H9 (cell line): ENCODE measurements around the gene RSL1D1. TPM values are rescaled to one million over a fixed set of nuclear protein-coding genes. Genes with fewer than 3 reads are reported as not detected.

Experiments
- DNase-seq: peaks from one replicate; pipeline ENCODE4 v3.0.0-alpha.2; 2017
- H2AFZ ChIP-seq: one replicate; pipeline ENCODE4 v1.6.1; 2013; ENCODE audit warnings: mild to moderate bottlenecking, low read length, control low read depth, moderate library complexity
- H2AK5ac ChIP-seq: 2 replicates; pipeline ENCODE4 v1.6.1; 2013; ENCODE audit warnings: low read length, control low read depth, mixed read lengths; ENCODE audit not compliant: insufficient read length
- H2BK120ac ChIP-seq: one replicate; pipeline ENCODE4 v1.6.1; 2013; ENCODE audit warnings: low read depth, mild to moderate bottlenecking, low read length, control low read depth, inconsistent platforms; ENCODE audit not compliant: poor library complexity, severe bottlenecking
- H2BK12ac ChIP-seq: 2 replicates; pipeline ENCODE4 v1.6.1; 2013; ENCODE audit warnings: low read length, control low read depth, mixed read lengths, low read depth; ENCODE audit not compliant: insufficient read length
- H2BK15ac ChIP-seq: 2 replicates; pipeline ENCODE4 v1.6.1; 2013; ENCODE audit warnings: low read depth, low read length, control low read depth
- H2BK20ac ChIP-seq: one replicate; pipeline ENCODE4 v1.6.1; 2013; ENCODE audit warnings: low read depth, mild to moderate bottlenecking, low read length, control low read depth, inconsistent platforms; ENCODE audit not compliant: poor library complexity, severe bottlenecking
- H2BK5ac ChIP-seq: 2 replicates; pipeline ENCODE4 v1.6.1; 2013; ENCODE audit warnings: low read length, control low read depth, mixed read lengths; ENCODE audit not compliant: insufficient read length
- H3K14ac ChIP-seq: 2 replicates; pipeline ENCODE4 v1.6.1; 2013; ENCODE audit warnings: low read length, control low read depth; ENCODE audit not compliant: insufficient read depth
- H3K18ac ChIP-seq: 2 replicates; pipeline ENCODE4 v1.6.1; 2013; ENCODE audit warnings: low read depth, mild to moderate bottlenecking, mixed read lengths, low read length, control low read depth; ENCODE audit not compliant: insufficient read length
- H3K23ac ChIP-seq: 2 replicates; pipeline ENCODE4 v1.6.1; 2013; ENCODE audit warnings: low read length, control low read depth, mixed read lengths, low read depth; ENCODE audit not compliant: insufficient read length
- H3K23me2 ChIP-seq: 2 replicates; pipeline ENCODE4 v1.6.1; 2013; ENCODE audit warnings: low read depth, mild to moderate bottlenecking, mixed read lengths, low read length, control low read depth; ENCODE audit not compliant: insufficient read length, poor library complexity, severe bottlenecking
- H3K27ac ChIP-seq: 2 replicates; pipeline ENCODE4 v1.5.1; 2013; ENCODE audit warnings: low read length, control low read depth, mixed read lengths, low read depth; ENCODE audit not compliant: insufficient read length
- H3K27me3 ChIP-seq: 2 replicates; pipeline ENCODE4 v1.6.1; 2013; ENCODE audit warnings: low read length, control low read depth, inconsistent platforms; ENCODE audit not compliant: insufficient read depth
- H3K4ac ChIP-seq: 2 replicates; pipeline ENCODE4 v1.6.1; 2013; ENCODE audit warnings: low read depth, mild to moderate bottlenecking, control low read depth, inconsistent platforms, low read length, moderate library complexity
- H3K4me1 ChIP-seq: 2 replicates; pipeline ENCODE4 v1.6.1; 2013; ENCODE audit warnings: low read length, control low read depth, inconsistent platforms; ENCODE audit not compliant: insufficient read depth
- H3K4me2 ChIP-seq: 2 replicates; pipeline ENCODE4 v1.6.1; 2013; ENCODE audit warnings: low read length, control low read depth, mixed read lengths; ENCODE audit not compliant: insufficient read length, insufficient read depth
- H3K56ac ChIP-seq: 2 replicates; pipeline ENCODE4 v1.6.1; 2013; ENCODE audit warnings: low read depth, mild to moderate bottlenecking, mixed read lengths, low read length, control low read depth; ENCODE audit not compliant: insufficient read length
- H3K79me1 ChIP-seq: 2 replicates; pipeline ENCODE4 v1.6.1; 2013; ENCODE audit warnings: low read depth, mild to moderate bottlenecking, moderate library complexity, low read length, control low read depth, inconsistent platforms; ENCODE audit not compliant: insufficient read depth, poor library complexity, severe bottlenecking
- H3K79me2 ChIP-seq: 2 replicates; pipeline ENCODE4 v1.6.1; 2013; ENCODE audit warnings: low read length, control low read depth, inconsistent platforms; ENCODE audit not compliant: insufficient read depth
- H3K9ac ChIP-seq: 2 replicates; pipeline ENCODE4 v1.6.1; 2013; ENCODE audit warnings: low read length, control low read depth, mixed read lengths; ENCODE audit not compliant: insufficient read length; ENCODE audit errors: extremely low read depth
- H3K9me3 ChIP-seq: one replicate; pipeline ENCODE4 v1.6.1; 2013; ENCODE audit warnings: low read depth, low read length, inconsistent platforms; ENCODE audit not compliant: control insufficient read depth
- H3T11ph ChIP-seq: one replicate; pipeline ENCODE4 v1.6.1; 2013; ENCODE audit warnings: mild to moderate bottlenecking, low read length, control low read depth, inconsistent platforms
- H4K20me1 ChIP-seq: one replicate; pipeline ENCODE4 v1.6.1; 2013; ENCODE audit not compliant: control insufficient read depth, insufficient read length, insufficient read depth
- H4K5ac ChIP-seq: 2 replicates; pipeline ENCODE4 v1.6.1; 2013; ENCODE audit warnings: low read depth, mild to moderate bottlenecking, mixed read lengths, low read length, control low read depth; ENCODE audit not compliant: insufficient read length
- H4K8ac ChIP-seq: replicated peaks from 2 replicates; pipeline ENCODE4 v1.6.1; 2013; ENCODE audit warnings: low read length, control low read depth, mixed read lengths, low read depth; ENCODE audit not compliant: insufficient read length
- H4K91ac ChIP-seq: 2 replicates; pipeline ENCODE4 v1.6.1; 2013; ENCODE audit warnings: low read depth, mild to moderate bottlenecking, moderate library complexity, mixed read lengths, low read length, control low read depth; ENCODE audit not compliant: insufficient read length
- H3K27ac Mint-ChIP-seq, 3 experiments: 2 replicates in 2 of 3; 3 replicates in 1 of 3; pipeline ENCODE4 v1.8.0; 2020 to 2021; ENCODE audit warnings: mixed read lengths in 3 of 3, mild to moderate bottlenecking in 1 of 3, moderate library complexity in 1 of 3
- H3K27me3 Mint-ChIP-seq: 2 replicates; pipeline ENCODE4 v1.8.0; 2021; ENCODE audit warnings: low read depth, mild to moderate bottlenecking, moderate library complexity, mixed read lengths
- H3K36me3 Mint-ChIP-seq, 3 experiments: 2 replicates in 2 of 3; 3 replicates in 1 of 3; pipeline ENCODE4 v1.8.0; 2020 to 2021; ENCODE audit warnings: low read depth in 3 of 3, mixed read lengths in 3 of 3; ENCODE audit not compliant: insufficient read depth in 1 of 3
- H3K4me1 Mint-ChIP-seq, 2 experiments: 2 replicates each; pipeline ENCODE4 v1.8.0; 2020; ENCODE audit warnings: mixed read lengths in 2 of 2
- H3K4me3 Mint-ChIP-seq, 2 experiments: 2 replicates in 1 of 2; 3 replicates in 1 of 2; pipeline ENCODE4 v1.8.0; 2020 to 2021; ENCODE audit warnings: mild to moderate bottlenecking in 2 of 2, mixed read lengths in 2 of 2, moderate library complexity in 1 of 2
- H3K9me3 Mint-ChIP-seq, 2 experiments: 2 replicates in 1 of 2; 3 replicates in 1 of 2; pipeline ENCODE4 v1.8.0; 2020; ENCODE audit warnings: mild to moderate bottlenecking in 2 of 2, mixed read lengths in 2 of 2, moderate library complexity in 1 of 2
- CTCF ChIP-seq: fragments of 200-600 bp; sonication (generic); conservative IDR thresholded peaks from 3 replicates; pipeline ENCODE4 v1.8.0; 2021; ENCODE audit warnings: antibody characterized with exemption, mild to moderate bottlenecking
- WGBS: extraction: QIAGEN DNeasy Blood & Tissue Kit; methylation state at CpG from one replicate; pipeline ENCODE4 v1.1.7; 2013; ENCODE audit warnings: missing lambda C conversion rate, low lambda C conversion rate, mixed read lengths; ENCODE audit not compliant: insufficient read length; ENCODE audit errors: extremely low coverage; 5-methylcytosine and 5-hydroxymethylcytosine counted together
- total RNA-seq: library from RNA; stranded (reverse); gene quantifications from 2 replicates; pipeline ENCODE4 v1.2.1, GENCODE V29; 2021

Gene RSL1D1
- total RNA-seq, 1 experiment from 2014 or later, result 334 TPM

GRCh38 chr16:11794447-11794846 is 56.9 kb downstream of the RSL1D1 start:
- H3K27me3 ChIP-seq, result no peaks in the 10 kb centered on the region
- no CpG with 5 or more reads among the region's 2 CpGs for WGBS
- no peak for TF ChIP-seq CTCF
- no peak overlapping the region for H2BK20ac ChIP-seq
- no peak overlapping the region for H3K23ac ChIP-seq
- DNase-seq, result no peak
- no peaks in the 10 kb centered on the region for H3K9me3 ChIP-seq
- Mint-ChIP-seq H3K4me3 (no peak overlapping the region), H3K27me3 (no peaks in the 10 kb centered on the region; the same call in 1 of the 2 replicates), H3K36me3 (peaks cover 2 to 14% (median 12%) of the 10 kb centered on the region in 3 experiments; a peak in 6 of 7 replicates), H3K9me3 (no peaks in the 10 kb centered on the region), H3K27ac (peak overlapping the region in 1 of 3 experiments; percentile 22; a peak in 2 of 7 replicates), H3K4me1 (peaks cover 29 to 42% of the 10 kb centered on the region in 2 experiments)
- H3K79me1 ChIP-seq, result no peaks in the 10 kb centered on the region
- no peak overlapping the region for H3K4me2 ChIP-seq
- no peak overlapping the region for H3K27ac ChIP-seq
- no peak overlapping the region for H2BK120ac ChIP-seq
- H3K18ac ChIP-seq, result no peak overlapping the region
- H3K4ac ChIP-seq, result no peak overlapping the region
- no peak overlapping the region for H3T11ph ChIP-seq
- no peak overlapping the region for H2AFZ ChIP-seq
- peaks cover 11% of the 10 kb centered on the region; the same call in 1 of the 2 replicates for H3K79me2 ChIP-seq
- no peak overlapping the region for H4K8ac ChIP-seq
- peaks cover 16% of the 10 kb centered on the region for H3K23me2 ChIP-seq
- no peak overlapping the region for H3K56ac ChIP-seq
- H2BK15ac ChIP-seq, result no peak overlapping the region
- no peak overlapping the region for H4K91ac ChIP-seq
- H2BK12ac ChIP-seq, result no peak overlapping the region
- H3K14ac ChIP-seq, result no peak overlapping the region
- H2AK5ac ChIP-seq, result no peak overlapping the region
- H4K20me1 ChIP-seq, result no peaks in the 10 kb centered on the region
- no peaks in the 10 kb centered on the region for H3K4me1 ChIP-seq
- H2BK5ac ChIP-seq, result no peak overlapping the region
- H3K9ac ChIP-seq, result no peak overlapping the region
- H4K5ac ChIP-seq, result no peak overlapping the region
